WTC11 (cell line): ENCODE results near the gene SNTB2. TPM values are rescaled to one million over a fixed set of nuclear protein-coding genes. Genes with fewer than 3 reads are reported as not detected.

Source experiments
- ATAC-seq: fragments of 200-7000 bp; cut with Tn5 transposase; 2 replicates; pipeline ENCODE4 v1.10.0; 2021; ENCODE audit warnings: mild to moderate bottlenecking, moderate library complexity
- CTCF ChIA-PET: fragments of 300-600 bp; sonication (Branson Sonifier 250); formaldehyde crosslinking; loops from one replicate; lab custom pipeline; 2021; ENCODE audit warnings: antibody characterized with exemption; lab: Charles Lee
- POLR2A ChIA-PET: fragments of 350-600 bp; sonication (Branson Sonifier 250); formaldehyde crosslinking; loops from one replicate; lab custom pipeline; 2021; ENCODE audit warnings: antibody characterized with exemption; lab: Charles Lee
- DNase-seq: peaks from one replicate; pipeline ENCODE4 v3.0.0; 2021; ENCODE audit warnings: low spot score
- H3K27ac Mint-ChIP-seq: 2 replicates; pipeline ENCODE4 v1.8.0; 2021; ENCODE audit warnings: mixed read lengths
- H3K27me3 Mint-ChIP-seq: 2 replicates; pipeline ENCODE4 v1.8.0; 2021; ENCODE audit warnings: low read depth, mild to moderate bottlenecking, moderate library complexity, mixed read lengths
- H3K36me3 Mint-ChIP-seq: 2 replicates; pipeline ENCODE4 v1.8.0; 2021; ENCODE audit warnings: mixed read lengths
- H3K4me1 Mint-ChIP-seq: 2 replicates; pipeline ENCODE4 v1.8.0; 2022; ENCODE audit warnings: mixed read lengths
- H3K4me3 Mint-ChIP-seq: 2 replicates; pipeline ENCODE4 v1.8.0; 2021; ENCODE audit warnings: mild to moderate bottlenecking, moderate library complexity, mixed read lengths
- H3K9me3 Mint-ChIP-seq: 2 replicates; pipeline ENCODE4 v1.8.0; 2021; ENCODE audit warnings: mixed read lengths
- GTF2I ChIP-seq: fragments of 250-450 bp; sonication (Bioruptor Pico); conservative IDR thresholded peaks from 2 replicates; pipeline ENCODE4 v1.4.0; 2021; ENCODE audit warnings: mild to moderate bottlenecking
- HMGXB4 ChIP-seq: sonication (generic); formaldehyde crosslinking; IDR thresholded peaks from 2 replicates; pipeline ENCODE4 v1.8.1; 2023; ENCODE audit warnings: mild to moderate bottlenecking, moderate library complexity, missing genetic modification reagents
- NFE2L1 ChIP-seq: sonication (generic); formaldehyde crosslinking; IDR thresholded peaks from 2 replicates; pipeline ENCODE4 v1.8.1; 2023; ENCODE audit warnings: missing genetic modification reagents
- NFYB ChIP-seq: sonication (generic); formaldehyde crosslinking; conservative IDR thresholded peaks from 2 replicates; pipeline ENCODE4 v1.8.0; 2022; ENCODE audit warnings: low read depth, missing genetic modification reagents
- NR3C1 ChIP-seq: sonication (generic); formaldehyde crosslinking; conservative IDR thresholded peaks from 2 replicates; pipeline ENCODE4 v1.8.1; 2023; ENCODE audit warnings: low read depth, mild to moderate bottlenecking, missing genetic modification reagents
- OVOL2 ChIP-seq: fragments of 250-450 bp; sonication (Bioruptor Pico); IDR thresholded peaks from 2 replicates; pipeline ENCODE4 v1.9.0; 2021; ENCODE audit warnings: mild to moderate bottlenecking, borderline replicate concordance
- RORB ChIP-seq: fragments of 250-450 bp; sonication (Bioruptor Pico); IDR thresholded peaks from 2 replicates; pipeline ENCODE4 v1.9.0; 2021; ENCODE audit warnings: mild to moderate bottlenecking
- SOX15 ChIP-seq: fragments of 250-450 bp; sonication (Bioruptor Pico); IDR thresholded peaks from 2 replicates; pipeline ENCODE4 v1.9.0; 2021; ENCODE audit warnings: mild to moderate bottlenecking
- STAT6 ChIP-seq: sonication (generic); formaldehyde crosslinking; conservative IDR thresholded peaks from 2 replicates; pipeline ENCODE4 v1.8.1; 2023; ENCODE audit warnings: mild to moderate bottlenecking, low read depth, missing genetic modification reagents, moderate library complexity
- TEAD1 ChIP-seq: sonication (generic); formaldehyde crosslinking; IDR thresholded peaks from 2 replicates; pipeline ENCODE4 v1.8.0; 2022; ENCODE audit warnings: mild to moderate bottlenecking, missing genetic modification reagents
- TEAD4 ChIP-seq: sonication (generic); formaldehyde crosslinking; IDR thresholded peaks from 2 replicates; pipeline ENCODE4 v1.8.0; 2022; ENCODE audit warnings: mild to moderate bottlenecking, missing genetic modification reagents
- ZNF232 ChIP-seq: sonication (generic); formaldehyde crosslinking; IDR thresholded peaks from 2 replicates; pipeline ENCODE4 v1.8.0; 2022; ENCODE audit warnings: mild to moderate bottlenecking, missing genetic modification reagents
- ZNF281 ChIP-seq: sonication (generic); formaldehyde crosslinking; IDR thresholded peaks from 2 replicates; pipeline ENCODE4 v1.8.0; 2023; ENCODE audit warnings: mild to moderate bottlenecking, missing genetic modification reagents
- ZNF532 ChIP-seq: fragments of 250-450 bp; sonication (Bioruptor Pico); IDR thresholded peaks from 2 replicates; pipeline ENCODE4 v1.9.0; 2021; ENCODE audit warnings: mild to moderate bottlenecking, borderline replicate concordance
- total RNA-seq: library from RNA; stranded (reverse); gene quantifications from 3 replicates; pipeline ENCODE4 v1.2.3, GENCODE V29; 2021
- TF ChIP-seq, protein P1 (sequence below): fragments of 250-450 bp; sonication (Bioruptor Pico); IDR thresholded peaks from 2 replicates; pipeline ENCODE4 v2.1.2; 2022; ENCODE audit warnings: mild to moderate bottlenecking, moderate library complexity
- TF ChIP-seq, protein P2 (sequence below): sonication (generic); formaldehyde crosslinking; IDR thresholded peaks from 2 replicates; pipeline ENCODE4 v1.8.0; 2022; ENCODE audit warnings: missing genetic modification reagents

SNTB2 gene
- total RNA-seq, 1 experiment from 2014 or later, result 23.7 TPM

- no peak overlapping the region for H3K4me3 Mint-ChIP-seq
- H3K27me3 Mint-ChIP-seq, result no peaks in the 10 kb centered on the region
- no peak for ATAC-seq
- no peak for DNase-seq
- no peaks in the 10 kb centered on the region for H3K4me1 Mint-ChIP-seq
- ChIA-PET POLR2A (no interaction called here), CTCF (interaction anchor here (0.6 to 2.5 kb wide), 4 partner anchors 25 to 438 kb away, joined by 3 to 8 read pairs (median 4); no protein-coding TSS in a partner anchor)
- TF ChIP-seq HMGXB4 (CRISPR knock-in tag) (no peak), TEAD1 (CRISPR knock-in tag) (no peak), ZNF281 (no peak), TEAD4 (no peak), ZNF532 (CRISPR knock-in tag) (no peak), OVOL2 (no peak), SOX15 (CRISPR knock-in tag) (no peak), NFYB (CRISPR knock-in tag) (no peak), NR3C1 (CRISPR knock-in tag) (no peak), ZNF232 (CRISPR knock-in tag) (no peak), RORB (CRISPR knock-in tag) (no peak), GTF2I (CRISPR knock-in tag) (no peak), NFE2L1 (no peak), STAT6 (CRISPR knock-in tag) (no peak)
- TF ChIP-seq, protein P1, sequence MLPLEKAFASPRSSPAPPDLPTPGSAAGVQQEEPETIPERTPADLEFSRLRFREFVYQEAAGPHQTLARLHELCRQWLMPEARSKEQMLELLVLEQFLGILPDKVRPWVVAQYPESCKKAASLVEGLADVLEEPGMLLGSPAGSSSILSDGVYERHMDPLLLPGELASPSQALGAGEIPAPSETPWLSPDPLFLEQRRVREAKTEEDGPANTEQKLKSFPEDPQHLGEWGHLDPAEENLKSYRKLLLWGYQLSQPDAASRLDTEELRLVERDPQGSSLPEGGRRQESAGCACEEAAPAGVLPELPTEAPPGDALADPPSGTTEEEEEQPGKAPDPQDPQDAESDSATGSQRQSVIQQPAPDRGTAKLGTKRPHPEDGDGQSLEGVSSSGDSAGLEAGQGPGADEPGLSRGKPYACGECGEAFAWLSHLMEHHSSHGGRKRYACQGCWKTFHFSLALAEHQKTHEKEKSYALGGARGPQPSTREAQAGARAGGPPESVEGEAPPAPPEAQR, result no peak
- TF ChIP-seq, protein P2, sequence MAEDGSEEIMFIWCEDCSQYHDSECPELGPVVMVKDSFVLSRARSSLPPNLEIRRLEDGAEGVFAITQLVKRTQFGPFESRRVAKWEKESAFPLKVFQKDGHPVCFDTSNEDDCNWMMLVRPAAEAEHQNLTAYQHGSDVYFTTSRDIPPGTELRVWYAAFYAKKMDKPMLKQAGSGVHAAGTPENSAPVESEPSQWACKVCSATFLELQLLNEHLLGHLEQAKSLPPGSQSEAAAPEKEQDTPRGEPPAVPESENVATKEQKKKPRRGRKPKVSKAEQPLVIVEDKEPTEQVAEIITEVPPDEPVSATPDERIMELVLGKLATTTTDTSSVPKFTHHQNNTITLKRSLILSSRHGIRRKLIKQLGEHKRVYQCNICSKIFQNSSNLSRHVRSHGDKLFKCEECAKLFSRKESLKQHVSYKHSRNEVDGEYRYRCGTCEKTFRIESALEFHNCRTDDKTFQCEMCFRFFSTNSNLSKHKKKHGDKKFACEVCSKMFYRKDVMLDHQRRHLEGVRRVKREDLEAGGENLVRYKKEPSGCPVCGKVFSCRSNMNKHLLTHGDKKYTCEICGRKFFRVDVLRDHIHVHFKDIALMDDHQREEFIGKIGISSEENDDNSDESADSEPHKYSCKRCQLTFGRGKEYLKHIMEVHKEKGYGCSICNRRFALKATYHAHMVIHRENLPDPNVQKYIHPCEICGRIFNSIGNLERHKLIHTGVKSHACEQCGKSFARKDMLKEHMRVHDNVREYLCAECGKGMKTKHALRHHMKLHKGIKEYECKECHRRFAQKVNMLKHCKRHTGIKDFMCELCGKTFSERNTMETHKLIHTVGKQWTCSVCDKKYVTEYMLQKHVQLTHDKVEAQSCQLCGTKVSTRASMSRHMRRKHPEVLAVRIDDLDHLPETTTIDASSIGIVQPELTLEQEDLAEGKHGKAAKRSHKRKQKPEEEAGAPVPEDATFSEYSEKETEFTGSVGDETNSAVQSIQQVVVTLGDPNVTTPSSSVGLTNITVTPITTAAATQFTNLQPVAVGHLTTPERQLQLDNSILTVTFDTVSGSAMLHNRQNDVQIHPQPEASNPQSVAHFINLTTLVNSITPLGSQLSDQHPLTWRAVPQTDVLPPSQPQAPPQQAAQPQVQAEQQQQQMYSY (CRISPR knock-in tag), result no peak
- H3K27ac Mint-ChIP-seq, result no peak overlapping the region
- peaks cover 10% of the 10 kb centered on the region; the same call in 1 of the 2 replicates for H3K36me3 Mint-ChIP-seq
- H3K9me3 Mint-ChIP-seq, result no peaks in the 10 kb centered on the region
These were observed 98.3 kb downstream of the SNTB2 start for GRCh38 chr16:69285240-69285639.
